ENCODE results near the gene ARID1B. TPM values are rescaled to one million over a fixed set of nuclear protein-coding genes. Genes with fewer than 3 reads are reported as not detected.

Gene ARID1B
- total and polyA plus RNA-seq, 4 donors = 7.0 to 49.0 (median 24.2) TPM

DNA sequence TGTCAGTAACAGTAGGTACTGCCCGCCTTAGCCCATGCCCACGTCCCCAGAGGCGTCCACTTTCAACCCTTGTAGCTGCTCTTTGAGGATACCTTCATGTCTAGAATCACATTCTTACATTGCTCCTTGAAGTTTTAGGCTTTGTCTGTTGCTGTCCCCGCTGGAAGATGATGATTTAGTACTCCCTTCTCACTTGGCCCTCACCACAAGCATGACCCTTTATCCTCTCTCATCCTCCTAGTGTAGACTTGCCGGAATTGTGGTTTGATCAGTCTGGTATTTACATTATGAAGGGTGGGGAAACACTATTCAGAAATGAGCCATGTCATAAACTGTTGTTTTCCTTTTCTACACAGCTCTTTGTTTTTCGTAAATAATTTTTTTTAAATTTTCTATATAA, 87.4 kb downstream of the ARID1B start:
- DNase-seq (ENCODE audit: low spot score) = no peak

GRCh38 chr6:156865019-156865629, 87.9 kb downstream of the ARID1B start:
- H3K27me3 ChIP-seq (ENCODE audit: control insufficient read depth in 4 of 4, insufficient read depth in 4 of 4, low read length in 3 of 4) = no peaks in the 10 kb centered on the region
- no peak overlapping the region for H3K27ac ChIP-seq (ENCODE audit: low read depth in 1 of 2, low read length in 2 of 2)
- no peaks in the 10 kb centered on the region for H3K36me3 ChIP-seq (ENCODE audit: control insufficient read depth in 4 of 4, insufficient read depth in 3 of 4, low read depth in 1 of 4, low read length in 3 of 4)
- no peaks in the 10 kb centered on the region for H3K9me3 ChIP-seq (ENCODE audit: control insufficient read depth in 4 of 4, low read length in 3 of 4)
- no peak overlapping the region for H3K9ac ChIP-seq (ENCODE audit: low read depth in 1 of 2, low read length in 2 of 2)
- 90% methylated on average over 1 of the region's 1 CpG for WGBS
- H3K4me1 ChIP-seq (ENCODE audit: control insufficient read depth in 4 of 4, insufficient read depth in 4 of 4, low read length in 3 of 4) = peaks cover 0 to 7% (median 0%) of the 10 kb centered on the region in 4 donors
- no peak for DNase-seq (ENCODE audit: low spot score)
- H3K4me3 ChIP-seq (ENCODE audit: low read depth in 1 of 3, low read length in 3 of 3) = no peak overlapping the region
- no peak for TF ChIP-seq FOXA2 (IDR thresholded peaks at IDR 0.05)
- TF ChIP-seq YY1 (IDR thresholded peaks at IDR 0.05) = no peak
- TF ChIP-seq, protein P1, sequence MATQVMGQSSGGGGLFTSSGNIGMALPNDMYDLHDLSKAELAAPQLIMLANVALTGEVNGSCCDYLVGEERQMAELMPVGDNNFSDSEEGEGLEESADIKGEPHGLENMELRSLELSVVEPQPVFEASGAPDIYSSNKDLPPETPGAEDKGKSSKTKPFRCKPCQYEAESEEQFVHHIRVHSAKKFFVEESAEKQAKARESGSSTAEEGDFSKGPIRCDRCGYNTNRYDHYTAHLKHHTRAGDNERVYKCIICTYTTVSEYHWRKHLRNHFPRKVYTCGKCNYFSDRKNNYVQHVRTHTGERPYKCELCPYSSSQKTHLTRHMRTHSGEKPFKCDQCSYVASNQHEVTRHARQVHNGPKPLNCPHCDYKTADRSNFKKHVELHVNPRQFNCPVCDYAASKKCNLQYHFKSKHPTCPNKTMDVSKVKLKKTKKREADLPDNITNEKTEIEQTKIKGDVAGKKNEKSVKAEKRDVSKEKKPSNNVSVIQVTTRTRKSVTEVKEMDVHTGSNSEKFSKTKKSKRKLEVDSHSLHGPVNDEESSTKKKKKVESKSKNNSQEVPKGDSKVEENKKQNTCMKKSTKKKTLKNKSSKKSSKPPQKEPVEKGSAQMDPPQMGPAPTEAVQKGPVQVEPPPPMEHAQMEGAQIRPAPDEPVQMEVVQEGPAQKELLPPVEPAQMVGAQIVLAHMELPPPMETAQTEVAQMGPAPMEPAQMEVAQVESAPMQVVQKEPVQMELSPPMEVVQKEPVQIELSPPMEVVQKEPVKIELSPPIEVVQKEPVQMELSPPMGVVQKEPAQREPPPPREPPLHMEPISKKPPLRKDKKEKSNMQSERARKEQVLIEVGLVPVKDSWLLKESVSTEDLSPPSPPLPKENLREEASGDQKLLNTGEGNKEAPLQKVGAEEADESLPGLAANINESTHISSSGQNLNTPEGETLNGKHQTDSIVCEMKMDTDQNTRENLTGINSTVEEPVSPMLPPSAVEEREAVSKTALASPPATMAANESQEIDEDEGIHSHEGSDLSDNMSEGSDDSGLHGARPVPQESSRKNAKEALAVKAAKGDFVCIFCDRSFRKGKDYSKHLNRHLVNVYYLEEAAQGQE (IDR thresholded peaks at IDR 0.05) = no peak
- TF ChIP-seq, protein P2, sequence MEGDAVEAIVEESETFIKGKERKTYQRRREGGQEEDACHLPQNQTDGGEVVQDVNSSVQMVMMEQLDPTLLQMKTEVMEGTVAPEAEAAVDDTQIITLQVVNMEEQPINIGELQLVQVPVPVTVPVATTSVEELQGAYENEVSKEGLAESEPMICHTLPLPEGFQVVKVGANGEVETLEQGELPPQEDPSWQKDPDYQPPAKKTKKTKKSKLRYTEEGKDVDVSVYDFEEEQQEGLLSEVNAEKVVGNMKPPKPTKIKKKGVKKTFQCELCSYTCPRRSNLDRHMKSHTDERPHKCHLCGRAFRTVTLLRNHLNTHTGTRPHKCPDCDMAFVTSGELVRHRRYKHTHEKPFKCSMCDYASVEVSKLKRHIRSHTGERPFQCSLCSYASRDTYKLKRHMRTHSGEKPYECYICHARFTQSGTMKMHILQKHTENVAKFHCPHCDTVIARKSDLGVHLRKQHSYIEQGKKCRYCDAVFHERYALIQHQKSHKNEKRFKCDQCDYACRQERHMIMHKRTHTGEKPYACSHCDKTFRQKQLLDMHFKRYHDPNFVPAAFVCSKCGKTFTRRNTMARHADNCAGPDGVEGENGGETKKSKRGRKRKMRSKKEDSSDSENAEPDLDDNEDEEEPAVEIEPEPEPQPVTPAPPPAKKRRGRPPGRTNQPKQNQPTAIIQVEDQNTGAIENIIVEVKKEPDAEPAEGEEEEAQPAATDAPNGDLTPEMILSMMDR (IDR thresholded peaks at IDR 0.05; ENCODE audit: low read depth, low read length, missing input control) = no peak
- no peak for TF ChIP-seq FOXA1 (IDR thresholded peaks at IDR 0.05)
- no peak for TF ChIP-seq NR2F2 (IDR thresholded peaks at IDR 0.05)
- TF ChIP-seq, protein P3, sequence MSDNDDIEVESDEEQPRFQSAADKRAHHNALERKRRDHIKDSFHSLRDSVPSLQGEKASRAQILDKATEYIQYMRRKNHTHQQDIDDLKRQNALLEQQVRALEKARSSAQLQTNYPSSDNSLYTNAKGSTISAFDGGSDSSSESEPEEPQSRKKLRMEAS (IDR thresholded peaks at IDR 0.05) = no peak
- no peak for TF ChIP-seq HNF4G (IDR thresholded peaks at IDR 0.05)
- TF ChIP-seq, protein P4, sequence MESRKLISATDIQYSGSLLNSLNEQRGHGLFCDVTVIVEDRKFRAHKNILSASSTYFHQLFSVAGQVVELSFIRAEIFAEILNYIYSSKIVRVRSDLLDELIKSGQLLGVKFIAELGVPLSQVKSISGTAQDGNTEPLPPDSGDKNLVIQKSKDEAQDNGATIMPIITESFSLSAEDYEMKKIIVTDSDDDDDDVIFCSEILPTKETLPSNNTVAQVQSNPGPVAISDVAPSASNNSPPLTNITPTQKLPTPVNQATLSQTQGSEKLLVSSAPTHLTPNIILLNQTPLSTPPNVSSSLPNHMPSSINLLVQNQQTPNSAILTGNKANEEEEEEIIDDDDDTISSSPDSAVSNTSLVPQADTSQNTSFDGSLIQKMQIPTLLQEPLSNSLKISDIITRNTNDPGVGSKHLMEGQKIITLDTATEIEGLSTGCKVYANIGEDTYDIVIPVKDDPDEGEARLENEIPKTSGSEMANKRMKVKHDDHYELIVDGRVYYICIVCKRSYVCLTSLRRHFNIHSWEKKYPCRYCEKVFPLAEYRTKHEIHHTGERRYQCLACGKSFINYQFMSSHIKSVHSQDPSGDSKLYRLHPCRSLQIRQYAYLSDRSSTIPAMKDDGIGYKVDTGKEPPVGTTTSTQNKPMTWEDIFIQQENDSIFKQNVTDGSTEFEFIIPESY (IDR thresholded peaks at IDR 0.05) = no peak
- no peak for TF ChIP-seq EGR1 (IDR thresholded peaks at IDR 0.05; ENCODE audit: low read depth in 2 of 2)
- no peak for TF ChIP-seq SP1 (IDR thresholded peaks at IDR 0.05)

More for the DNA sequence above, 87.4 kb downstream of the ARID1B start:
- TF ChIP-seq, protein P2 (IDR thresholded peaks at IDR 0.05; ENCODE audit: low read depth, low read length, missing input control) = no peak
- TF ChIP-seq JUND (IDR thresholded peaks at IDR 0.05) = no peak
- no peak for TF ChIP-seq EGR1 (IDR thresholded peaks at IDR 0.05; ENCODE audit: low read depth in 2 of 2)
- TF ChIP-seq, protein P1 (IDR thresholded peaks at IDR 0.05) = no peak
- TF ChIP-seq FOXA1 (IDR thresholded peaks at IDR 0.05) = no peak
- TF ChIP-seq SP1 (IDR thresholded peaks at IDR 0.05) = no peak
- TF ChIP-seq ATF3 (IDR thresholded peaks at IDR 0.05) = no peak
- Histone ChIP-seq H3K36me3 (ENCODE audit: control insufficient read depth in 4 of 4, insufficient read depth in 3 of 4, low read depth in 1 of 4, low read length in 3 of 4) (no peaks in the 10 kb centered on the region), H3K4me1 (ENCODE audit: control insufficient read depth in 4 of 4, insufficient read depth in 4 of 4, low read length in 3 of 4) (peaks cover 0 to 7% (median 0%) of the 10 kb centered on the region in 4 donors), H3K9me3 (ENCODE audit: control insufficient read depth in 4 of 4, low read length in 3 of 4) (no peaks in the 10 kb centered on the region), H3K4me3 (ENCODE audit: low read depth in 1 of 3, low read length in 3 of 3) (no peak overlapping the region), H3K9ac (ENCODE audit: low read depth in 1 of 2, low read length in 2 of 2) (no peak overlapping the region), H3K27ac (ENCODE audit: low read depth in 1 of 2, low read length in 2 of 2) (no peak overlapping the region), H3K27me3 (ENCODE audit: control insufficient read depth in 4 of 4, insufficient read depth in 4 of 4, low read length in 3 of 4) (no peaks in the 10 kb centered on the region)
- WGBS = 93% methylated on average over 6 of the region's 6 CpGs

All from liver (tissue), 9 donors.